CD4-positive, alpha-beta T cell treated with Interleukin-15 for 1 hour (primary cell): ENCODE measurements around the gene ASL.
"Not testable (repeated sequence)": the region's sequence is repeated elsewhere in the genome, so short reads cannot be mapped to it uniquely, and the experiment has no call there.

ENCODE experiments used
- DNase-seq: peaks from one replicate; pipeline ENCODE4 v3.0.0-alpha.2; 2020

Gene ASL

GRCh38 chr7:66123175-66123528, 47.5 kb downstream of the ASL start:
- no peak for DNase-seq

- not testable (repeated sequence) for DNase-seq
Observed at GRCh38 chr7:66124569-66124861, 48.9 kb downstream of the ASL start.

GRCh38 chr7:66125052-66125694, 49.6 kb downstream of the ASL start:
- DNase-seq = no peak

- DNase-seq = peak; percentile 27
Observed at GRCh38 chr7:66125781-66126352, 50.2 kb downstream of the ASL start.

GRCh38 chr7:66127172-66127571, 51.6 kb downstream of the ASL start:
- DNase-seq = not testable (repeated sequence)

GRCh38 chr7:66138994-66139752, 63.6 kb downstream of the ASL start:
- DNase-seq = no peak

GRCh38 chr7:66140924-66141323, 65.3 kb downstream of the ASL start:
- DNase-seq = no peak

GRCh38 chr7:66142334-66142733, 66.7 kb downstream of the ASL start:
- no peak for DNase-seq

- no peak for DNase-seq
Observed at GRCh38 chr7:66142996-66143395, 67.4 kb downstream of the ASL start.
